ENCODE measurements around the gene GPR45. TPM values are rescaled to one million over a fixed set of nuclear protein-coding genes. Genes with fewer than 3 reads are reported as not detected.

GPR45 gene
- total RNA-seq, 4 donors from 2014 or later, result not detected

DNA sequence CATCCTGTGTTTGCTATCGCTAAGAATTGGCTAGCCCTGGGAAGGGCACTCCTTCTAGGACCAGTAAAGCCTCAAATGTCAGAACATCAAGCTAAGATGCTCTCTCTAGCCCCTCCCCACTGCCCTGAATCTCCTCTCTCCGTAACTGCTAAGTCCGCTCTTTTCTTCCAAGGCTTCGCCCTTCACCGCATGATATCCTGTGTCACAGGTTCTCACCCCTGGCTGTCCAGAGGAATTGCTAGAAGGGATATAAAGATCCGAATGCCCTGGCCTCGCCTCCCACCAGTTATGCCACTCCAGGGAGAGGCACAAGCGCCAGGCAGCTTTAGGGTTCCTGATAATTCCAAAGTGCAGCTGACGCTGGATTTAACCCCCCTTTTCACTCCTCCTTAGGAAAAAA lies 17.1 kb upstream of the GPR45 start:
- no peak for DNase-seq
- no peaks in the 10 kb centered on the region for H3K27me3 ChIP-seq
- TF ChIP-seq CTCF (IDR thresholded peaks at IDR 0.05) (no peak), POLR2A (IDR thresholded peaks at IDR 0.05) (no peak)
- H3K9me3 ChIP-seq, result no peaks in the 10 kb centered on the region
- no peak overlapping the region for H3K4me3 ChIP-seq
- intact Hi-C loops (cut with DNase I; ENCODE audit: low total_unique reads), result no loop called here
- H3K4me1 ChIP-seq, result no peaks in the 10 kb centered on the region
- no peaks in the 10 kb centered on the region for H3K36me3 ChIP-seq
- no peak overlapping the region for H3K27ac ChIP-seq

- no peak for DNase-seq
- H3K27ac ChIP-seq, result no peak overlapping the region
- no peak for TF ChIP-seq POLR2A (IDR thresholded peaks at IDR 0.05)
- no peak for TF ChIP-seq CTCF (IDR thresholded peaks at IDR 0.05)
These were observed 10.3 kb upstream of the GPR45 start for GRCh38 chr2:105231232-105231619.

DNA sequence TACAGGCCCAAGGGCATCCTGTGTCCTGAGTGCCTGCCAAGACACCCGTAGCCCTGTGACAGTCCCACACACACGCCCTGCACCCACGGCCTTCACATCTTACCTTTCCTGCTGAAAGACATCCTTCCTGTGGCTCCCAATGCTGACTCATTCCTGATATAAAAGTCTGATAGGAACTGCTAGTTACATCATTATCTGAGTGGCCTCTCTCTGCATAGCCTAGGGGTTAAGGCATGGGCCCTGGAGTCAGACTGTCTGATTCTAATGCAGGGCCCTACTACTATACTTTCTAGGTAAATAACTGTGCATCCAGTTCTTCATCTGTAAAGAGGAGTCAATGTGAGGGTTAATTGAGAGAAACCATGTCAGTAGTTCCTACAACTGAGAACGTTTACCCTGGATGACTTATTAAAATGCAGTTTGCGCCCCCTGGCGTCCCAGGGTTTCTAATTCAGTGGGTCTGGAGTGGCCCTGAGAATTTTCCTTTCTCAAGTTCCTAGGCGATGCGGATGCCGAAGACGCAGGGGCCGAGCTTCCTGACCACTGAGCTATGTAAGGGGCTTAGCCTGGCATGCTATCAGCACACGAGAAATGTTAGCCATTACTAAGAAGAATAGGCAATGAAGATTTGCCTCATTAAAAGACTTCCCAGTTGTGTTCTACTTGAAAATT lies 6.0 kb upstream of the GPR45 start:
- TF ChIP-seq POLR2A (IDR thresholded peaks at IDR 0.05), result no peak
- TF ChIP-seq CTCF (IDR thresholded peaks at IDR 0.05), result peak in 3 of 4 experiments; percentile 31 to 48 (median 40)
- peak; percentile 36 to 43 for DNase-seq
- no peaks in the 10 kb centered on the region for H3K4me1 ChIP-seq
- H3K9me3 ChIP-seq, result no peaks in the 10 kb centered on the region
- no peaks in the 10 kb centered on the region for H3K27me3 ChIP-seq
- no peak overlapping the region for H3K4me3 ChIP-seq
- H3K36me3 ChIP-seq, result no peaks in the 10 kb centered on the region
- intact Hi-C loops (cut with DNase I; ENCODE audit: low total_unique reads), result loop anchor here (10.0 kb wide), 1 partner anchor 121 kb away; no protein-coding TSS in a partner anchor
- no peak overlapping the region for H3K27ac ChIP-seq

More at GRCh38 chr2:105231232-105231619, 10.3 kb upstream of the GPR45 start:
- H3K4me1 ChIP-seq, result no peaks in the 10 kb centered on the region
- intact Hi-C loops (cut with DNase I; ENCODE audit: low total_unique reads), result loop anchor here (10.0 kb wide), 1 partner anchor 116 kb away; no protein-coding TSS in a partner anchor
- H3K4me3 ChIP-seq, result no peak overlapping the region
- no peaks in the 10 kb centered on the region for H3K27me3 ChIP-seq
- no peaks in the 10 kb centered on the region for H3K9me3 ChIP-seq
- no peaks in the 10 kb centered on the region for H3K36me3 ChIP-seq

GRCh38 chr2:105236060-105236424 lies 5.5 kb upstream of the GPR45 start:
- TF ChIP-seq CTCF (IDR thresholded peaks at IDR 0.05) (no peak), POLR2A (IDR thresholded peaks at IDR 0.05) (no peak)
- Histone ChIP-seq H3K27ac (no peak overlapping the region), H3K27me3 (no peaks in the 10 kb centered on the region), H3K4me3 (no peak overlapping the region), H3K9me3 (no peaks in the 10 kb centered on the region), H3K4me1 (no peaks in the 10 kb centered on the region), H3K36me3 (no peaks in the 10 kb centered on the region)
- no peak for DNase-seq
- intact Hi-C loops (cut with DNase I; ENCODE audit: low total_unique reads), result loop anchor here (10.0 kb wide), 1 partner anchor 121 kb away; no protein-coding TSS in a partner anchor

DNA sequence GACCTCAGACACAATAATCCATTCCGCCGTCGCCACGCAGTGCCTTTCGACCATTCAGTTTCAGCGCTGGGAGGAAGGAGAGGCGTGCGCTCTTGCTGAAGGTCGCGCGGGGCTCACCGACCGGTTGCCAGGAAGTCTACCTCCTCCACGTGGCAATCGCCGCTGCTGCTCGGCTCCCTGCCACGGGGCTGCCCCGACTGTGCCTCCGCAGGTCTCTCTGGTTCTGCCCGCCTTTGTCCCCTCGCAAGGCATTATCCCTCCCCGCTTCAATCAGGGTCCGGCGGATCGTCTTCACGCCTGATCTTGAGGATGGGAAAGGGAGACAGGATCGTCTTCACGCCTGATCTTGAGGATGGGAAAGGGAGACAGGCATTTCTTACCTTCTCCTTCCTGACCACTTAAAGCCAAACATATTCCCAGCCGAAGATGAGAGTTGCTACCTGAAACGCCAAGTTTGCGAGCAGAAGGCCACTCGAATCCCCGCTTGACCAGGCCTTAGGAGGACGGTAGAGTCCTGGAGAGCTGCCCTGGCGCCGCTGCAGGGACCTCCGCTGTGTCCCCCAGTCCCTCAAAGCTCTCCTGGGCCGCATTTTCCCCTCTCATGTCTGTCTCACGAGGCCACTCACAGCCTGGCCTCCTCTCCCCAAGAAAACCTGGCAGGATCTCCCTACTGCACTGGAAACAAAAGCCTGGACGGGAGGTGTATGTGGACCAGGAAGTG lies 4.3 kb upstream of the GPR45 start:
- no peak overlapping the region for H3K27ac ChIP-seq
- no peak for TF ChIP-seq CTCF (IDR thresholded peaks at IDR 0.05)
- no peak for TF ChIP-seq POLR2A (IDR thresholded peaks at IDR 0.05)
- intact Hi-C loops (cut with DNase I; ENCODE audit: low total_unique reads), result loop anchor here (10.0 kb wide), 1 partner anchor 122 kb away; no protein-coding TSS in a partner anchor
- H3K4me3 ChIP-seq, result no peak overlapping the region
- no peak for DNase-seq
- H3K4me1 ChIP-seq, result no peaks in the 10 kb centered on the region
- H3K27me3 ChIP-seq, result no peaks in the 10 kb centered on the region
- H3K36me3 ChIP-seq, result no peaks in the 10 kb centered on the region
- no peaks in the 10 kb centered on the region for H3K9me3 ChIP-seq
